Fibroblast of lung (primary cell): ENCODE results near the gene GPR173. TPM values are rescaled to one million over a fixed set of nuclear protein-coding genes. Genes with fewer than 3 reads are reported as not detected.

Source experiments
- DNase-seq, 2 donors: peaks; one replicate each; pipeline versions ENCODE4 v3.0.0 to v3.0.0-alpha.2; 2010; ENCODE audit warnings: low read depth in 2 of 2
- H2AFZ ChIP-seq: 2 replicates; pipeline ENCODE4 v1.5.1; 2012; ENCODE audit warnings: low read length, control low read depth, inconsistent platforms
- H3K27ac ChIP-seq: 2 replicates; pipeline ENCODE4 v1.5.1; 2011; ENCODE audit warnings: low read length, control low read depth; ENCODE audit not compliant: insufficient read depth
- H3K27me3 ChIP-seq: 2 replicates; pipeline ENCODE4 v1.5.1; 2011; ENCODE audit warnings: mild to moderate bottlenecking, low read length; ENCODE audit not compliant: control insufficient read depth, insufficient read depth
- H3K36me3 ChIP-seq: 2 replicates; pipeline ENCODE4 v1.5.1; 2011; ENCODE audit warnings: low read length; ENCODE audit not compliant: control insufficient read depth, insufficient read depth
- H3K4me1 ChIP-seq: 2 replicates; pipeline ENCODE4 v1.5.1; 2011; ENCODE audit warnings: low read length; ENCODE audit not compliant: control insufficient read depth, insufficient read depth; ENCODE audit errors: extremely low read depth
- H3K4me2 ChIP-seq: 2 replicates; pipeline ENCODE4 v1.5.1; 2011; ENCODE audit warnings: low read length, control low read depth; ENCODE audit not compliant: insufficient read depth; ENCODE audit errors: extremely low read depth
- H3K4me3 ChIP-seq, 4 experiments: fragments of 200-600 bp in 1 of 4; sonication (generic) in 1 of 4; replicated peaks in 1 of 4; 2 replicates each; pipeline ENCODE4 v1.5.1; 2011 to 2016; ENCODE audit warnings: low read length in 4 of 4, low read depth in 3 of 4, mild to moderate bottlenecking in 3 of 4, control low read depth in 2 of 4, inconsistent platforms in 1 of 4, mixed read lengths in 1 of 4; ENCODE audit not compliant: insufficient read depth in 1 of 4; ENCODE audit errors: control extremely low read depth in 1 of 4
- H3K79me2 ChIP-seq: 2 replicates; pipeline ENCODE4 v1.5.1; 2012; ENCODE audit warnings: mild to moderate bottlenecking, low read length, inconsistent platforms; ENCODE audit not compliant: control insufficient read depth, insufficient read depth
- H3K9ac ChIP-seq: 2 replicates; pipeline ENCODE4 v1.5.1; 2011; ENCODE audit warnings: mild to moderate bottlenecking, low read length, control low read depth; ENCODE audit not compliant: insufficient read depth
- H3K9me3 ChIP-seq: 2 replicates; pipeline ENCODE4 v1.5.1; 2012; ENCODE audit warnings: low read depth, low read length; ENCODE audit not compliant: control insufficient read depth, insufficient read depth
- H4K20me1 ChIP-seq: 2 replicates; pipeline ENCODE4 v1.5.1; 2011; ENCODE audit warnings: low read length; ENCODE audit not compliant: control insufficient read depth, insufficient read depth; ENCODE audit errors: extremely low read depth
- EZH2 ChIP-seq: IDR thresholded peaks from 2 replicates; pipeline ENCODE4 v1.5.1; 2012; ENCODE audit warnings: low read length, control low read depth, mild to moderate bottlenecking; ENCODE audit errors: missing control alignments
- polyA plus RNA-seq, 2 donors: library from polyadenylated mRNA; depleted of rRNA in 1 of 2; stranded (reverse) in 1 of 2; unstranded in 1 of 2; fragments of >200 nt; gene quantifications; 2 replicates each; pipeline ENCODE4 v1.2.1, GENCODE V29; 2011 to 2012; ENCODE audit warnings: missing spikeins in 1 of 2
- total RNA-seq: library from RNA; depleted of rRNA; stranded (reverse); fragments of >200 nt; gene quantifications from 2 replicates; pipeline ENCODE4 v1.2.1, GENCODE V29; 2014
- TF ChIP-seq, protein P1 (sequence below), 2 donors: IDR thresholded peaks in 1 of 2; conservative IDR thresholded peaks in 1 of 2; 1 replicate in 1 of 2; 2 replicates in 1 of 2; pipeline ENCODE4 v1.5.1; 2011 to 2012; ENCODE audit warnings: low read length in 2 of 2, control low read depth in 1 of 2, inconsistent platforms in 1 of 2, low read depth in 1 of 2, mild to moderate bottlenecking in 1 of 2

Gene GPR173
- total and polyA plus RNA-seq, 2 donors (not counting 1 experiment from before 2014, with no cell fraction given): 3.9 to 5.6 TPM

DNA sequence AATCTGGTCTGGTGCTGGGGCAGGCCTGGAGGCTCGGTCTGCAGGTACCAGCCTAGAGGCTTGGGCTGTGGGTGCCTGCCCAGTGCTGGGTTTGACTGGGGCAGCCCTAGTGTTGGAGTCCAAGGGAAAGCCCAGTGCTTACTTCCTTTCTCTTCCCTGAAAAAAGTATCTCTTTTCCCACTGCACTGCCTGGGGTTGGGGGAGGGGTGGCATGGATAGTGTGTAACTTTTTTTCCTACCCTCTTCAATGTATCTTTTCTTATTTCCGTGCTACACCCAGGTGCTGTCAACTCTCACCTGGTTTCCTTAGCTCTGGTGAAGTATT is 66.9 kb downstream of the GPR173 start:
- peak overlapping the region; percentile 75 for H3K27ac ChIP-seq
- H3K9me3 ChIP-seq: no peaks in the 10 kb centered on the region
- TF ChIP-seq, protein P1, sequence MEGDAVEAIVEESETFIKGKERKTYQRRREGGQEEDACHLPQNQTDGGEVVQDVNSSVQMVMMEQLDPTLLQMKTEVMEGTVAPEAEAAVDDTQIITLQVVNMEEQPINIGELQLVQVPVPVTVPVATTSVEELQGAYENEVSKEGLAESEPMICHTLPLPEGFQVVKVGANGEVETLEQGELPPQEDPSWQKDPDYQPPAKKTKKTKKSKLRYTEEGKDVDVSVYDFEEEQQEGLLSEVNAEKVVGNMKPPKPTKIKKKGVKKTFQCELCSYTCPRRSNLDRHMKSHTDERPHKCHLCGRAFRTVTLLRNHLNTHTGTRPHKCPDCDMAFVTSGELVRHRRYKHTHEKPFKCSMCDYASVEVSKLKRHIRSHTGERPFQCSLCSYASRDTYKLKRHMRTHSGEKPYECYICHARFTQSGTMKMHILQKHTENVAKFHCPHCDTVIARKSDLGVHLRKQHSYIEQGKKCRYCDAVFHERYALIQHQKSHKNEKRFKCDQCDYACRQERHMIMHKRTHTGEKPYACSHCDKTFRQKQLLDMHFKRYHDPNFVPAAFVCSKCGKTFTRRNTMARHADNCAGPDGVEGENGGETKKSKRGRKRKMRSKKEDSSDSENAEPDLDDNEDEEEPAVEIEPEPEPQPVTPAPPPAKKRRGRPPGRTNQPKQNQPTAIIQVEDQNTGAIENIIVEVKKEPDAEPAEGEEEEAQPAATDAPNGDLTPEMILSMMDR (conservative IDR thresholded peaks at IDR 0.05 in 1 of 2, IDR thresholded peaks at IDR 0.05 in 1 of 2; ENCODE audit: low read depth in 1 of 2, low read length in 2 of 2): no peak
- H4K20me1 ChIP-seq: no peaks in the 10 kb centered on the region
- peak overlapping the region; percentile 54 for H3K4me2 ChIP-seq
- no peak overlapping the region for H3K4me3 ChIP-seq
- H3K79me2 ChIP-seq: no peaks in the 10 kb centered on the region
- H3K36me3 ChIP-seq: no peaks in the 10 kb centered on the region
- H3K9ac ChIP-seq: no peak overlapping the region
- no peak for DNase-seq
- H2AFZ ChIP-seq: no peak overlapping the region
- H3K27me3 ChIP-seq: no peaks in the 10 kb centered on the region
- H3K4me1 ChIP-seq: peaks cover 2% of the 10 kb centered on the region

DNA sequence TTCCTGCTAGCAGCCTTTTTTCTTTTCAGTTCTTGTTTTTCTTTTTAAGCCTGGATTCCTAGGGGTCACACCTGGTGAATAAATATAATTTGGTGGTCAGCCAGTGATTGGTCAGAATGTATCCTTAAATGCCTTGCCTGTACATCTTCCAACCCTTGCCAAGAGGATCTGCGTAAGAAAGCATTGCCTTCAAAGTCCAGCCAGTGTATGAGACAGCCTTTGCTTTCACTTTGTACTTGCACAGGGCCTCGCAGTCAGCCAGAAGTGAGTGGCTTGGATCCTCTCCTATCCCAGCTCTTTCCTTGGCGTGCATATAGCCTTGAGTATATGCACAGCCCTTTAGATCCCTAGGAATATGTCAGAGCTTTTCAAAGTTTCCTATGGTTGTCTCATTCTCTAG is 67.5 kb downstream of the GPR173 start:
- peaks cover 2% of the 10 kb centered on the region for H3K4me1 ChIP-seq
- peak overlapping the region; percentile 54 for H3K4me2 ChIP-seq
- H2AFZ ChIP-seq: no peak overlapping the region
- DNase-seq: peak; percentile 80 to 85
- no peaks in the 10 kb centered on the region for H3K9me3 ChIP-seq
- H3K36me3 ChIP-seq: no peaks in the 10 kb centered on the region
- no peaks in the 10 kb centered on the region for H4K20me1 ChIP-seq
- peak overlapping the region; percentile 30 for H3K9ac ChIP-seq
- H3K79me2 ChIP-seq: no peaks in the 10 kb centered on the region
- TF ChIP-seq, protein P1 (conservative IDR thresholded peaks at IDR 0.05 in 1 of 2, IDR thresholded peaks at IDR 0.05 in 1 of 2; ENCODE audit: low read depth in 1 of 2, low read length in 2 of 2): no peak
- TF ChIP-seq EZH2: no peak
- H3K27ac ChIP-seq: peak overlapping the region; percentile 75
- H3K4me3 ChIP-seq: peak overlapping the region; percentile 5 to 40 (median 16)
- no peaks in the 10 kb centered on the region for H3K27me3 ChIP-seq

DNA sequence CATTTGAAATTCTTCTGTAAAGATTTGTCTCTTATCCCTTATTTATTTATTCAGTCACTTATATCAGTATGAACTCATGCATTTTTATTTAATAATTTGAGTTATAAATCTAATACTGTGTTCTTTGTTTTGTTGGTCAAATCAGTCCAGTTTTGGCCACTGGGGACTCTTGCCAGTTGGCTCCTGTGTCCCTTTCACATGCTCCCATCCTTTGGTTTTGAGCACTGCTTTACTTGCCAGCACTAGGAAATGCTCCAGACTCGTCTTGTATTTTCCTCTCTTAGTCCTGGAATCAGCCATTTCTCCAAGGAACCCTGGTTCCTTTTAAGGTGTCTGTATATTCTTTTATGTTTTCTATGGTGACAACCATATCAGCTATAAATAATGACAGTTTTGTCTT is 73.4 kb downstream of the GPR173 start:
- Histone ChIP-seq H3K27me3 (no peaks in the 10 kb centered on the region), H3K79me2 (no peaks in the 10 kb centered on the region), H3K4me1 (no peaks in the 10 kb centered on the region), H3K27ac (no peak overlapping the region), H3K4me3 (no peak overlapping the region), H4K20me1 (no peaks in the 10 kb centered on the region), H2AFZ (no peak overlapping the region), H3K9ac (no peak overlapping the region), H3K4me2 (no peak overlapping the region), H3K9me3 (no peaks in the 10 kb centered on the region), H3K36me3 (no peaks in the 10 kb centered on the region)
- no peak for DNase-seq
- TF ChIP-seq EZH2: no peak
- TF ChIP-seq, protein P1 (conservative IDR thresholded peaks at IDR 0.05 in 1 of 2, IDR thresholded peaks at IDR 0.05 in 1 of 2; ENCODE audit: low read depth in 1 of 2, low read length in 2 of 2): no peak
